GM10266 (cell line): ENCODE measurements around the gene KLHL42.
"Not testable (repeated sequence)": the region's sequence is repeated elsewhere in the genome, so short reads cannot be mapped to it uniquely, and the experiment has no call there.

Source experiments
- DNase-seq: peaks from one replicate; pipeline ENCODE4 v3.0.0; 2012; ENCODE audit errors: extremely low spot score
- CTCF ChIP-seq: IDR thresholded peaks from 2 replicates; pipeline ENCODE4 v1.5.1; 2012; ENCODE audit warnings: mild to moderate bottlenecking, low read depth; ENCODE audit not compliant: control insufficient read depth, insufficient read depth; ENCODE audit errors: missing control alignments

KLHL42 gene

GRCh38 chr12:27779920-27780611 is at the start of gene KLHL42, which contains the start of gene MANSC4:
Gene KLHL42 (plus strand): TSS chr12:27780233. CDS start chr12:27780331, 98 bp downstream.
Gene MANSC4 (minus strand): TSS chr12:27780236. CDS start chr12:27771276, 8,960 bp downstream.
- peak; percentile 87 for DNase-seq
- no peak for TF ChIP-seq CTCF

GRCh38 chr12:27732281-27732680 is 47.8 kb upstream of the KLHL42 start:
- DNase-seq, result no peak
- peak; percentile 37 for TF ChIP-seq CTCF

GRCh38 chr12:27733052-27733656 is 46.9 kb upstream of the KLHL42 start:
- DNase-seq, result peak; percentile 37
- TF ChIP-seq CTCF, result peak; percentile 74

GRCh38 chr12:27733791-27734190 is 46.2 kb upstream of the KLHL42 start:
- TF ChIP-seq CTCF, result no peak
- no peak for DNase-seq

- not testable (repeated sequence) for DNase-seq
Measured at GRCh38 chr12:27734321-27734720, 45.7 kb upstream of the KLHL42 start.

- TF ChIP-seq CTCF, result no peak
- DNase-seq, result no peak
Measured at GRCh38 chr12:27743601-27744000, 36.4 kb upstream of the KLHL42 start.

GRCh38 chr12:27745734-27746133 is 34.3 kb upstream of the KLHL42 start:
- DNase-seq, result not testable (repeated sequence)

GRCh38 chr12:27747111-27747820 is 32.8 kb upstream of the KLHL42 start:
- TF ChIP-seq CTCF, result no peak
- no peak for DNase-seq
